ENCODE measurements around the gene ZNF519.

ZNF519 gene

GRCh38 chr18:14093307-14093915, 38.8 kb downstream of the ZNF519 start:
- H3K9me3 ChIP-seq (ENCODE audit: control extremely low read depth in 1 of 5, control insufficient read depth in 4 of 5, insufficient read depth in 2 of 5, low read depth in 1 of 5, low read length in 4 of 5), result no peaks in the 10 kb centered on the region
- no peak overlapping the region for H3K27ac ChIP-seq (ENCODE audit: insufficient read depth in 1 of 2, low read depth in 1 of 2, low read length in 2 of 2, poor library complexity in 1 of 2, severe bottlenecking in 2 of 2)
- no peak for DNase-seq
- no peaks in the 10 kb centered on the region for H3K27me3 ChIP-seq (replicated peaks in 2 of 5; ENCODE audit: control insufficient read depth in 4 of 5, insufficient read depth in 5 of 5, low read length in 4 of 5)
- no peak overlapping the region for H3K4me3 ChIP-seq (ENCODE audit: control insufficient read depth in 1 of 7, extremely low read depth in 1 of 7, insufficient read depth in 4 of 7, low read depth in 2 of 7, low read length in 6 of 7)
- no CpG with 5 or more reads among the region's 1 CpG for WGBS (ENCODE audit: insufficient coverage)
- no peaks in the 10 kb centered on the region for H3K4me1 ChIP-seq (ENCODE audit: control extremely low read depth in 1 of 4, control insufficient read depth in 4 of 4, insufficient read depth in 4 of 4, low read length in 3 of 4)
- ChIA-PET CTCF (no interaction called here), POLR2A (no interaction called here)
- peaks cover 0 to 11% (median 2%) of the 10 kb centered on the region in 4 experiments for H3K36me3 ChIP-seq (ENCODE audit: control insufficient read depth in 4 of 4, insufficient read depth in 4 of 4, low read length in 3 of 4)

GRCh38 chr18:14092625-14093306, 39.5 kb downstream of the ZNF519 start:
- H3K9me3 ChIP-seq (ENCODE audit: control extremely low read depth in 1 of 5, control insufficient read depth in 4 of 5, insufficient read depth in 2 of 5, low read depth in 1 of 5, low read length in 4 of 5), result no peaks in the 10 kb centered on the region
- H3K36me3 ChIP-seq (ENCODE audit: control insufficient read depth in 4 of 4, insufficient read depth in 4 of 4, low read length in 3 of 4), result peaks cover 0 to 11% (median 2%) of the 10 kb centered on the region in 4 experiments
- H3K27me3 ChIP-seq (replicated peaks in 2 of 5; ENCODE audit: control insufficient read depth in 4 of 5, insufficient read depth in 5 of 5, low read length in 4 of 5), result no peaks in the 10 kb centered on the region
- no peaks in the 10 kb centered on the region for H3K4me1 ChIP-seq (ENCODE audit: control extremely low read depth in 1 of 4, control insufficient read depth in 4 of 4, insufficient read depth in 4 of 4, low read length in 3 of 4)
- no peak overlapping the region for H3K4me3 ChIP-seq (ENCODE audit: control insufficient read depth in 1 of 7, extremely low read depth in 1 of 7, insufficient read depth in 4 of 7, low read depth in 2 of 7, low read length in 6 of 7)
- no peak overlapping the region for H3K27ac ChIP-seq (ENCODE audit: insufficient read depth in 1 of 2, low read depth in 1 of 2, low read length in 2 of 2, poor library complexity in 1 of 2, severe bottlenecking in 2 of 2)
- CTCF ChIA-PET, result no interaction called here
- 96% methylated on average over 4 of the region's 7 CpGs for WGBS (ENCODE audit: insufficient coverage)
- POLR2A ChIA-PET, result no interaction called here
- no peak for DNase-seq

DNA sequence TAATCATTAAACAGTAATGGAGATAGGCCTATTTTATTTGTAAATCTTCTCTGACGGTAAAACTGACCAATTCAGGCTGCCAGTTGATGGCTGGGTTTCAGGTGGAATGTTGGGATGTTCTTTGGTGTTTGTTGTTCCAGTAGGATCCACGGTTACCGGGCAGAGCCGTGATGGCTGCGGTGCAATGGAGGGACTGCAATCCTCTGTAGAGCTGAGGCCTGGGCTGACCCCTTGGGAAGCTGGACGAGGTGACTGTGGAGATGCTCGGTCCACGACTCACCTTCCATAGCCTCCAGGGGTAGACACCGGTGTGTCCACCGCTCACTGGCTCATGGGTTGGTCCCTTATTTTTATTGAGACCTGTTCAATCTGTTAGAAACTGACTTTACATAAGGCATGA, 42.5 kb downstream of the ZNF519 start:
- H3K4me1 ChIP-seq (ENCODE audit: control extremely low read depth in 1 of 4, control insufficient read depth in 4 of 4, insufficient read depth in 4 of 4, low read length in 3 of 4), result no peaks in the 10 kb centered on the region
- no peaks in the 10 kb centered on the region for H3K9me3 ChIP-seq (ENCODE audit: control extremely low read depth in 1 of 5, control insufficient read depth in 4 of 5, insufficient read depth in 2 of 5, low read depth in 1 of 5, low read length in 4 of 5)
- WGBS (ENCODE audit: insufficient coverage), result 100% methylated on average over 10 of the region's 10 CpGs
- no peaks in the 10 kb centered on the region for H3K27me3 ChIP-seq (replicated peaks in 2 of 5; ENCODE audit: control insufficient read depth in 4 of 5, insufficient read depth in 5 of 5, low read length in 4 of 5)
- H3K4me3 ChIP-seq (ENCODE audit: control insufficient read depth in 1 of 7, extremely low read depth in 1 of 7, insufficient read depth in 4 of 7, low read depth in 2 of 7, low read length in 6 of 7), result no peak overlapping the region
- H3K36me3 ChIP-seq (ENCODE audit: control insufficient read depth in 4 of 4, insufficient read depth in 4 of 4, low read length in 3 of 4), result no peaks in the 10 kb centered on the region
- DNase-seq, result no peak
- no peak overlapping the region for H3K27ac ChIP-seq (ENCODE audit: insufficient read depth in 1 of 2, low read depth in 1 of 2, low read length in 2 of 2, poor library complexity in 1 of 2, severe bottlenecking in 2 of 2)
- ChIA-PET POLR2A (no interaction called here), CTCF (no interaction called here)

DNA sequence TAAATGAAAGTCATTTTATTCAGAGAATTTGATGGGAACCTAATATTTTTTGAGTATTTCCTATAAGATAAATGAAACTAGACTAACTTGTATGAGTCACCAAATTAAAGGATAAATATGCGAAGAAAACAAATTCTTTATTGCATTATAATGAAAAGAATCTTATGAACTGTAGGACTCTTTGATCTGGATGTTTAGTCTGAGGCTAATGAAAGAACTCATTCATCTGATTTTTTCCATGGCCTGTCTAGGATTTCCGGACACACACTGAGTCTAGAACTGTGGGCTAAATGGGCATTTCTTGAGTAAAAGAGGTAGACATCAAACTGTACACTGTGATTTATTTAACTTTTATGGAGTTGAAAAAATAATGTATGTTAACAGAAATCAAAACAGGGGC, 43.0 kb downstream of the ZNF519 start:
- Histone ChIP-seq H3K4me3 (ENCODE audit: control insufficient read depth in 1 of 7, extremely low read depth in 1 of 7, insufficient read depth in 4 of 7, low read depth in 2 of 7, low read length in 6 of 7) (no peak overlapping the region), H3K4me1 (ENCODE audit: control extremely low read depth in 1 of 4, control insufficient read depth in 4 of 4, insufficient read depth in 4 of 4, low read length in 3 of 4) (no peaks in the 10 kb centered on the region), H3K9me3 (ENCODE audit: control extremely low read depth in 1 of 5, control insufficient read depth in 4 of 5, insufficient read depth in 2 of 5, low read depth in 1 of 5, low read length in 4 of 5) (no peaks in the 10 kb centered on the region), H3K27ac (ENCODE audit: insufficient read depth in 1 of 2, low read depth in 1 of 2, low read length in 2 of 2, poor library complexity in 1 of 2, severe bottlenecking in 2 of 2) (no peak overlapping the region), H3K36me3 (ENCODE audit: control insufficient read depth in 4 of 4, insufficient read depth in 4 of 4, low read length in 3 of 4) (no peaks in the 10 kb centered on the region), H3K27me3 (replicated peaks in 2 of 5; ENCODE audit: control insufficient read depth in 4 of 5, insufficient read depth in 5 of 5, low read length in 4 of 5) (no peaks in the 10 kb centered on the region)
- POLR2A ChIA-PET, result no interaction called here
- DNase-seq, result no peak
- WGBS (ENCODE audit: insufficient coverage), result 100% methylated on average over 1 of the region's 2 CpGs
- CTCF ChIA-PET, result no interaction called here

DNA sequence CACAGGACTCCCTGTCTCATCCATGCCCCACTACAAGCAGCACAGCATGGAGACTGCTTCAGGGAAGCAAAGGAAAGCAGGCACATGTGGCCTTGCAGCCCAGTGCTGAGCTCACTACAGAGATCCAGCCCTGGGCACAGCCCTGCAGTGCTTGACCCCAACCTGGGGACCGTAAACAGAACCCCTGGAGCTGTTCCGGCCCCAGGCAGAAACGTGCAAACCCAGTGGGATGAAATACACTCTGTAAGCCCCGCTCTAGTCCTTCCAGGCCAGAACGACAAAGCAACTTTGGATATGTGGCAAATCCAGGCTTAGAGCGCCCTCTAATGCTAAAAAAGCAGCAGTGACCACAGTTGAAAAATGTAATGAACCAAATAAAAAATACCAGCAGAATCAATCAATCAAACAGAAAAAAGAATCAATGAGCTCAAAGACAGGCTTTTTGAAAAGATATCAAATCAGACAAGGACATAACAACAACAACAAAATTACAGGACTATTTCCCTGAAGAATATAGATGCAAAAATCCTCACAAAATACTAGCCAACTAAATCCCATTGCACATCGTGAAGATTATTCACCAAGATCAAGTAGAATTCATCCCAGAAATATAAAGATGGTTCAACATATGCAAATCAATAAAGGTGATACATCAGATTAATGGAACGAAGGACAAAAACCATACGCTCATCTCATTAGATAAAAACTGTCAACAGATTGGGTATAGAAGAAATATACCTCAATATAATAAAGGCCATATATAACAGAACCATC, 45.6 kb downstream of the ZNF519 start:
- ChIA-PET CTCF (interaction anchor here (0.8 to 2.9 kb wide), 10 partner anchors 8 to 328 kb away, joined by 3 to 23 read pairs (median 4); partner anchors contain the start of gene MC5R), POLR2A (no interaction called here)
- no peak overlapping the region for H3K4me3 ChIP-seq (ENCODE audit: control insufficient read depth in 1 of 7, extremely low read depth in 1 of 7, insufficient read depth in 4 of 7, low read depth in 2 of 7, low read length in 6 of 7)
- no peaks in the 10 kb centered on the region for H3K27me3 ChIP-seq (replicated peaks in 2 of 5; ENCODE audit: control insufficient read depth in 4 of 5, insufficient read depth in 5 of 5, low read length in 4 of 5)
- peak; percentile 15 to 53 (median 52) for DNase-seq
- no peaks in the 10 kb centered on the region for H3K4me1 ChIP-seq (ENCODE audit: control extremely low read depth in 1 of 4, control insufficient read depth in 4 of 4, insufficient read depth in 4 of 4, low read length in 3 of 4)
- 24% methylated on average over 6 of the region's 9 CpGs for WGBS (ENCODE audit: insufficient coverage)
- no peak overlapping the region for H3K27ac ChIP-seq (ENCODE audit: insufficient read depth in 1 of 2, low read depth in 1 of 2, low read length in 2 of 2, poor library complexity in 1 of 2, severe bottlenecking in 2 of 2)
- H3K36me3 ChIP-seq (ENCODE audit: control insufficient read depth in 4 of 4, insufficient read depth in 4 of 4, low read length in 3 of 4), result no peaks in the 10 kb centered on the region
- H3K9me3 ChIP-seq (ENCODE audit: control extremely low read depth in 1 of 5, control insufficient read depth in 4 of 5, insufficient read depth in 2 of 5, low read depth in 1 of 5, low read length in 4 of 5), result no peaks in the 10 kb centered on the region

DNA sequence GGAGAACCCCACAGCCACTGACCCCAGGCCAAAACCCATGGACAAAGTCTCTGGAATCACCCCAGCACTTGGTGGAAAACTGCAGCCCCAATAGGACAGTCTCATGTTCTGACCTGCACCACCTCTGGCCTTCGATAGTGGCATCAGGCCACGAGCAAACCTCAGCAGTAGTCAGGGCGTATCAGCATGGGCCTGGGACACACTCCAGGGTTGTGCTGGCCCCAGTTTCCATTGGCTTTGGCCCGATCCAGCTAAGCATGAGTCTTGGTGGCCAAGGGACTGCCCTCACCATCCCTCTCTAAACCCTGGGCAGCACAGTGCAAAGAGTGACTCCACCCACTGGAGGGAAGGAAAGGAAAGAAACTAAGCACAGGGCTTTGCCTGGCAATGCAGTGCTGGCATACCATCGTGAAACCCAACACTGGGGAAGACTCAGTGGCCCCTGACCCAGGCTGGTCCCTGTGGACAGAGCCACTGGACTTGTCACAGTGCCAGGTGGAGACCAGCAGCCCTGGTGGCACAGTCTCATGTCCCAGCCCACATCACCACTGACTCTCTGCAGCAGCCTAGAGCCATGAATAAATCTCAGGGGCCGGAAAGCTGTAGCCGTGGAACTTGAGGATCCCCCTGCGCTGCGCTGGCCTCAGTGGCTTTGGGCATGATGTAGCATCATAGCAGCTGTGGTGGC, 46.3 kb downstream of the ZNF519 start:
- WGBS (ENCODE audit: insufficient coverage), result 100% methylated on average over 9 of the region's 9 CpGs
- H3K27ac ChIP-seq (ENCODE audit: insufficient read depth in 1 of 2, low read depth in 1 of 2, low read length in 2 of 2, poor library complexity in 1 of 2, severe bottlenecking in 2 of 2), result no peak overlapping the region
- H3K4me1 ChIP-seq (ENCODE audit: control extremely low read depth in 1 of 4, control insufficient read depth in 4 of 4, insufficient read depth in 4 of 4, low read length in 3 of 4), result no peaks in the 10 kb centered on the region
- no peak for DNase-seq
- no peaks in the 10 kb centered on the region for H3K27me3 ChIP-seq (replicated peaks in 2 of 5; ENCODE audit: control insufficient read depth in 4 of 5, insufficient read depth in 5 of 5, low read length in 4 of 5)
- ChIA-PET POLR2A (no interaction called here), CTCF (interaction anchor here (0.9 to 2.9 kb wide), 8 partner anchors 7 to 327 kb away, joined by 3 to 23 read pairs (median 5); partner anchors contain the start of gene MC5R)
- H3K9me3 ChIP-seq (ENCODE audit: control extremely low read depth in 1 of 5, control insufficient read depth in 4 of 5, insufficient read depth in 2 of 5, low read depth in 1 of 5, low read length in 4 of 5), result no peaks in the 10 kb centered on the region
- no peaks in the 10 kb centered on the region for H3K36me3 ChIP-seq (ENCODE audit: control insufficient read depth in 4 of 4, insufficient read depth in 4 of 4, low read length in 3 of 4)
- H3K4me3 ChIP-seq (ENCODE audit: control insufficient read depth in 1 of 7, extremely low read depth in 1 of 7, insufficient read depth in 4 of 7, low read depth in 2 of 7, low read length in 6 of 7), result no peak overlapping the region
